Measurements from ENCODE around the gene IGLON5.

IGLON5 gene

GRCh38 chr19:51311351-51312257 lies at the start of gene IGLON5:
Gene IGLON5 (plus strand): TSS chr19:51311644. CDS start chr19:51311848, 204 bp downstream.
- ChIA-PET POLR2A (no interaction called here), CTCF (no interaction called here)
- no peak for TF ChIP-seq CTCF (IDR thresholded peaks at IDR 0.05; ENCODE audit: control extremely low read depth, extremely low read depth, low read depth, missing control alignments)
- DNase-seq (ENCODE audit: extremely low spot score) = no peak

GRCh38 chr19:51263808-51264207 lies 47.6 kb upstream of the IGLON5 start:
- ChIA-PET CTCF (interaction anchor here (1.1 to 1.3 kb wide), 2 partner anchors 18 to 250 kb away, joined by 3 read pairs; no protein-coding TSS in a partner anchor), POLR2A (no interaction called here)
- TF ChIP-seq CTCF (IDR thresholded peaks at IDR 0.05; ENCODE audit: control extremely low read depth, extremely low read depth, low read depth, missing control alignments) = no peak
- DNase-seq (ENCODE audit: extremely low spot score) = no peak

- POLR2A ChIA-PET = no interaction called here
- CTCF ChIA-PET = interaction anchor here (1.3 to 2.9 kb wide), 3 partner anchors 10 to 18 kb away, joined by 3 to 14 read pairs (median 4); no protein-coding TSS in a partner anchor
- TF ChIP-seq CTCF (IDR thresholded peaks at IDR 0.05; ENCODE audit: control extremely low read depth, extremely low read depth, low read depth, missing control alignments) = no peak
- no peak for DNase-seq (ENCODE audit: extremely low spot score)
Observed at GRCh38 chr19:51271067-51271466, 40.4 kb upstream of the IGLON5 start.

- DNase-seq (ENCODE audit: extremely low spot score) = no peak
- POLR2A ChIA-PET = no interaction called here
- CTCF ChIA-PET = interaction anchor here (1.7 kb wide), 1 partner anchor 13 kb away, joined by 7 read pairs; no protein-coding TSS in a partner anchor
- no peak for TF ChIP-seq CTCF (IDR thresholded peaks at IDR 0.05; ENCODE audit: control extremely low read depth, extremely low read depth, low read depth, missing control alignments)
Observed at GRCh38 chr19:51272183-51272810, 39.1 kb upstream of the IGLON5 start.

- ChIA-PET POLR2A (no interaction called here), CTCF (interaction anchor here (1.5 kb wide), 1 partner anchor 116 kb away, joined by 4 read pairs; no protein-coding TSS in a partner anchor)
- TF ChIP-seq CTCF (IDR thresholded peaks at IDR 0.05; ENCODE audit: control extremely low read depth, extremely low read depth, low read depth, missing control alignments) = no peak
- no peak for DNase-seq (ENCODE audit: extremely low spot score)
Observed at GRCh38 chr19:51274049-51274770, 37.2 kb upstream of the IGLON5 start.

GRCh38 chr19:51277112-51277511 lies 34.3 kb upstream of the IGLON5 start:
- TF ChIP-seq CTCF (IDR thresholded peaks at IDR 0.05; ENCODE audit: control extremely low read depth, extremely low read depth, low read depth, missing control alignments) = no peak
- no peak for DNase-seq (ENCODE audit: extremely low spot score)
- ChIA-PET POLR2A (no interaction called here), CTCF (no interaction called here)
